Uterus (tissue), 2 donors: Measurements from ENCODE around the gene LNPEP.

Experiments
- POLR2A ChIP-seq, 2 donors: fragments of 450-650 bp; IDR thresholded peaks; one replicate each; pipeline ENCODE4 v1.6.1; 2016; ENCODE audit warnings: antibody characterized with exemption in 2 of 2, mild to moderate bottlenecking in 1 of 2, moderate library complexity in 1 of 2
- TF ChIP-seq, protein P1 (sequence below), 4 experiments: fragments of 200-600 bp in 2 of 4; fragments of 450-650 bp in 2 of 4; sonication (generic) in 2 of 4; IDR thresholded peaks; one replicate each; pipeline ENCODE4 v1.5.1; 2016 to 2019; ENCODE audit warnings: antibody characterized with exemption in 4 of 4, mild to moderate bottlenecking in 2 of 4, moderate library complexity in 1 of 4

DNA sequence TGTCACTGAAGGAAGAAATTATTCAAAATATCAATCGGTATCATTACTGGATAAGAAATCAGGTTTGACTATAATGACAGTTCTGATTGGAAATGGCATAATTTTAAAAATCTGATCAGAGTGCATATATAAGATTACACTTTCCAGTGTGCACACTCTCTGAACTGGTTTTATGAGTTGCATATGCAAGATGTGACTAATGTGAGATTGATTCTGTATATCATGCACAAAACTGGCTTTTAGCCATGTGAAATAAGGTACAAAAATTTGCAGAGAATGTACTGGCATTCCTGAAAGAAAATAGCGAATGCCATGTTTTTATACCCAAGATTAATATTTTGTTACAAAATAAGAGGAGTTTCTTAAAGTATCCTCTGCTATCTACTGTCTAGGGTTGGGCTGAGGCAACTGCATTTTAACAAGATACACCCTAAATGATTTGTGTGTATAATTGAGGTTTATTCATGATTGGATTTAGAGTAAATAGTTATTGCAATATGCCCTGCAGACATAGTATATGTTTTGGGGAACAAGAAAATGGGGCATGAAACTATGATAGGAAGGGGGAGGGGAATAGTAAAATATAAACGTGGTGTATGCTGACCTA lies 70.7 kb downstream of the LNPEP start:
- TF ChIP-seq, protein P1, sequence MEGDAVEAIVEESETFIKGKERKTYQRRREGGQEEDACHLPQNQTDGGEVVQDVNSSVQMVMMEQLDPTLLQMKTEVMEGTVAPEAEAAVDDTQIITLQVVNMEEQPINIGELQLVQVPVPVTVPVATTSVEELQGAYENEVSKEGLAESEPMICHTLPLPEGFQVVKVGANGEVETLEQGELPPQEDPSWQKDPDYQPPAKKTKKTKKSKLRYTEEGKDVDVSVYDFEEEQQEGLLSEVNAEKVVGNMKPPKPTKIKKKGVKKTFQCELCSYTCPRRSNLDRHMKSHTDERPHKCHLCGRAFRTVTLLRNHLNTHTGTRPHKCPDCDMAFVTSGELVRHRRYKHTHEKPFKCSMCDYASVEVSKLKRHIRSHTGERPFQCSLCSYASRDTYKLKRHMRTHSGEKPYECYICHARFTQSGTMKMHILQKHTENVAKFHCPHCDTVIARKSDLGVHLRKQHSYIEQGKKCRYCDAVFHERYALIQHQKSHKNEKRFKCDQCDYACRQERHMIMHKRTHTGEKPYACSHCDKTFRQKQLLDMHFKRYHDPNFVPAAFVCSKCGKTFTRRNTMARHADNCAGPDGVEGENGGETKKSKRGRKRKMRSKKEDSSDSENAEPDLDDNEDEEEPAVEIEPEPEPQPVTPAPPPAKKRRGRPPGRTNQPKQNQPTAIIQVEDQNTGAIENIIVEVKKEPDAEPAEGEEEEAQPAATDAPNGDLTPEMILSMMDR (IDR thresholded peaks at IDR 0.05) = no peak
- TF ChIP-seq POLR2A (IDR thresholded peaks at IDR 0.05) = no peak
